Inflammatory macrophage (primary cell): ENCODE data around the gene KMT2E.

Source experiments
- DNase-seq, 2 donors: peaks; one replicate each; pipeline ENCODE4 v3.0.0-alpha.2; 2020 to 2022

The KMT2E gene

GRCh38 chr7:105131033-105131656, 117.1 kb downstream of the KMT2E start:
- no peak for DNase-seq

- DNase-seq, result no peak
Observed at GRCh38 chr7:105131890-105132289, 117.9 kb downstream of the KMT2E start.

GRCh38 chr7:105132335-105132734, 118.3 kb downstream of the KMT2E start:
- no peak for DNase-seq

GRCh38 chr7:105132835-105133234, 118.8 kb downstream of the KMT2E start:
- no peak for DNase-seq

GRCh38 chr7:105133358-105133757, 119.4 kb downstream of the KMT2E start:
- DNase-seq, result no peak

GRCh38 chr7:105133986-105134655, 120.1 kb downstream of the KMT2E start:
- no peak for DNase-seq

GRCh38 chr7:105136221-105136620, 122.2 kb downstream of the KMT2E start:
- DNase-seq, result peak; percentile 11 to 26

GRCh38 chr7:105137898-105138297, 123.9 kb downstream of the KMT2E start:
- DNase-seq, result no peak

- no peak for DNase-seq
Observed at GRCh38 chr7:105139381-105139780, 125.4 kb downstream of the KMT2E start.

- DNase-seq, result no peak
Observed at GRCh38 chr7:105141068-105141467, 127.1 kb downstream of the KMT2E start.

- no peak for DNase-seq
Observed at GRCh38 chr7:105149827-105150226, 135.8 kb downstream of the KMT2E start.

- DNase-seq, result no peak
Observed at GRCh38 chr7:105151152-105151551, 137.1 kb downstream of the KMT2E start.

GRCh38 chr7:105153531-105153930, 139.5 kb downstream of the KMT2E start:
- no peak for DNase-seq

- DNase-seq, result no peak
Observed at GRCh38 chr7:105154084-105154483, 140.1 kb downstream of the KMT2E start.

- DNase-seq, result no peak
Observed at GRCh38 chr7:105156731-105157130, 142.7 kb downstream of the KMT2E start.

- DNase-seq, result no peak
Observed at GRCh38 chr7:105157278-105157677, 143.3 kb downstream of the KMT2E start.

GRCh38 chr7:105161366-105161765, 147.4 kb downstream of the KMT2E start:
- DNase-seq, result no peak
